Measurements from ENCODE around the gene B9D1.

GRCh38 chr17:19359856-19360255 is 2.7 kb downstream of the B9D1 start:
- TF ChIP-seq, protein P1, sequence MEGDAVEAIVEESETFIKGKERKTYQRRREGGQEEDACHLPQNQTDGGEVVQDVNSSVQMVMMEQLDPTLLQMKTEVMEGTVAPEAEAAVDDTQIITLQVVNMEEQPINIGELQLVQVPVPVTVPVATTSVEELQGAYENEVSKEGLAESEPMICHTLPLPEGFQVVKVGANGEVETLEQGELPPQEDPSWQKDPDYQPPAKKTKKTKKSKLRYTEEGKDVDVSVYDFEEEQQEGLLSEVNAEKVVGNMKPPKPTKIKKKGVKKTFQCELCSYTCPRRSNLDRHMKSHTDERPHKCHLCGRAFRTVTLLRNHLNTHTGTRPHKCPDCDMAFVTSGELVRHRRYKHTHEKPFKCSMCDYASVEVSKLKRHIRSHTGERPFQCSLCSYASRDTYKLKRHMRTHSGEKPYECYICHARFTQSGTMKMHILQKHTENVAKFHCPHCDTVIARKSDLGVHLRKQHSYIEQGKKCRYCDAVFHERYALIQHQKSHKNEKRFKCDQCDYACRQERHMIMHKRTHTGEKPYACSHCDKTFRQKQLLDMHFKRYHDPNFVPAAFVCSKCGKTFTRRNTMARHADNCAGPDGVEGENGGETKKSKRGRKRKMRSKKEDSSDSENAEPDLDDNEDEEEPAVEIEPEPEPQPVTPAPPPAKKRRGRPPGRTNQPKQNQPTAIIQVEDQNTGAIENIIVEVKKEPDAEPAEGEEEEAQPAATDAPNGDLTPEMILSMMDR (IDR thresholded peaks at IDR 0.05; ENCODE audit: poor library complexity), result no peak
- TF ChIP-seq EZH2 (IDR thresholded peaks at IDR 0.05; ENCODE audit: borderline replicate concordance), result no peak
